Measurements from ENCODE around the gene TNFRSF1B.

The TNFRSF1B gene

GRCh38 chr1:12196641-12197482 lies 30.1 kb downstream of the TNFRSF1B start:
- H3K9me3 ChIP-seq (ENCODE audit: low read depth, low read length) = no peaks in the 10 kb centered on the region
- H3K9ac ChIP-seq (ENCODE audit: insufficient read length) = no peak overlapping the region
- H3K27ac ChIP-seq = no peak overlapping the region
- H3K36me3 ChIP-seq (ENCODE audit: insufficient read depth, low read length) = no peaks in the 10 kb centered on the region
- no peak overlapping the region for H3K4me3 ChIP-seq
- DNase-seq (ENCODE audit: low read depth, low spot score) = no peak
- no peak for TF ChIP-seq FOXP2 (optimal IDR thresholded peaks at IDR 0.05; ENCODE audit: control extremely low read depth, extremely low read length, insufficient read depth)
- no peak for TF ChIP-seq EZH2 (IDR thresholded peaks at IDR 0.05)

GRCh38 chr1:12197483-12197880 lies 30.7 kb downstream of the TNFRSF1B start:
- Histone ChIP-seq H3K36me3 (ENCODE audit: insufficient read depth, low read length) (no peaks in the 10 kb centered on the region), H3K27ac (no peak overlapping the region), H3K4me3 (no peak overlapping the region), H3K9me3 (ENCODE audit: low read depth, low read length) (no peaks in the 10 kb centered on the region), H3K9ac (ENCODE audit: insufficient read length) (no peak overlapping the region)
- TF ChIP-seq FOXP2 (optimal IDR thresholded peaks at IDR 0.05; ENCODE audit: control extremely low read depth, extremely low read length, insufficient read depth) (no peak), EZH2 (IDR thresholded peaks at IDR 0.05) (no peak), POLR2AphosphoS5 (IDR thresholded peaks at IDR 0.05; ENCODE audit: borderline replicate concordance, low read depth, low read length) (no peak)
- DNase-seq (ENCODE audit: low read depth, low spot score) = no peak

- H3K9me3 ChIP-seq (ENCODE audit: low read depth, low read length) = no peaks in the 10 kb centered on the region
- H3K36me3 ChIP-seq (ENCODE audit: insufficient read depth, low read length) = no peaks in the 10 kb centered on the region
- no peak overlapping the region for H3K9ac ChIP-seq (ENCODE audit: insufficient read length)
- no peak overlapping the region for H3K4me3 ChIP-seq
- H3K27ac ChIP-seq = no peak overlapping the region
- no peak for TF ChIP-seq POLR2AphosphoS5 (IDR thresholded peaks at IDR 0.05; ENCODE audit: borderline replicate concordance, low read depth, low read length)
- no peak for TF ChIP-seq FOXP2 (optimal IDR thresholded peaks at IDR 0.05; ENCODE audit: control extremely low read depth, extremely low read length, insufficient read depth)
- no peak for TF ChIP-seq EZH2 (IDR thresholded peaks at IDR 0.05)
- no peak for DNase-seq (ENCODE audit: low read depth, low spot score)
Measured at GRCh38 chr1:12200208-12200607, 33.4 kb downstream of the TNFRSF1B start.

DNA sequence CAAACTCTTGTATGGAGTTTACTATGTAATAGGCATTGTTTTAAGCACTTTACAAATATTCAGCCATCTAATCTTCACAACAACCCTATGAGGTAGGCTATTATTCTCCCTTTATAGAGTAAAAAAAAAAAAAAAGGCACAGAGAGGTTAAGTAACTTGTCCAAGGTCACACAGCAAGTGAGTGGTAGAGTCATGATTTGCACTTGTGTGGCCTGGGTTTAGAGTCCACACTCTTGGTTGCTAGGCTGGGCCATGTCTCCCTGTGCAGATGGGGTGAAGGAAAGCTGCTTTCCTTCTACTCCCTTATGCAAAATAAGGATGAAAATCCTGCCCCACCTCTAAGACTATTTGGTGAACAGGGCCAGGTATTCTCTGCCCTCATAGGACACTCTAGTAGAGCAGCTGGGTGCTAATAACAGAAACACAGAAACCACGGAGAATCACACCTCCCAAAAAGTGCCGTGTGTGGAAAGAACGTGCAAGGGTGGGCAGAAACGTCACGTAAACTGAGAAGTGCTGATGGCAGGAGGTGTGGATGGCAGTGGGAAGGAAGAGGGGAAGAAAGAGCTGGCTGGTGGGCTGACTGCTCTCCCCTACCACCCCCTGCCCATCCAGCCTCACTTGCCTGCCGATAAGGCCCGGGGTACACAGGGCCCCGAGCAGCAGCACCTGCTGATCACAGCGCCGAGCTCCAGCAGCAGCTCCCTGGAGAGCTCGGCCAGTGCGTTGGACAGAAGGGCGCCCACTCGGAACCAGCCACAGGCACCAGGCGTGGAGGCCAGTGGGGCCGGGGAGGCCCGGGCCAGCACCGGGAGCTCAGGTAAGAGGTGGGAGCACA lies 34.8 kb downstream of the TNFRSF1B start:
- TF ChIP-seq EZH2 (IDR thresholded peaks at IDR 0.05) (no peak), POLR2AphosphoS5 (IDR thresholded peaks at IDR 0.05; ENCODE audit: borderline replicate concordance, low read depth, low read length) (no peak), FOXP2 (optimal IDR thresholded peaks at IDR 0.05; ENCODE audit: control extremely low read depth, extremely low read length, insufficient read depth) (no peak)
- no peak overlapping the region for H3K27ac ChIP-seq
- DNase-seq (ENCODE audit: low read depth, low spot score) = no peak
- H3K36me3 ChIP-seq (ENCODE audit: insufficient read depth, low read length) = no peaks in the 10 kb centered on the region
- no peak overlapping the region for H3K9ac ChIP-seq (ENCODE audit: insufficient read length)
- H3K4me3 ChIP-seq = no peak overlapping the region
- H3K9me3 ChIP-seq (ENCODE audit: low read depth, low read length) = no peaks in the 10 kb centered on the region

DNA sequence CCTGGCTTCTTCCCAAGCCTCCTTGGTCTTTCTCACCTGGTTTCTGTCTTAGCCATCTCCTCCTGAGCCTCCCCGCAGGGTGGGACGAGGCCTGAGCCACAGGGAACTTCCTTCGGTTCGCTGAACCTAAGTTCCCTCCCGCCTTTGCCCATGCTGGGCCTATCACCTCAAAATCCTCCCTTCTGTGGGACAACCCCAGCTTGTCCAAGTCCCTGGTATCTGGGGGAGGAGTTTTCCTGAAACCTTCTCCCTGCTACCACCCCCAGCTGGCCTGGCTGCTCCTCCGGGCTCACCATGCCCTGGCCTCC lies 35.4 kb downstream of the TNFRSF1B start:
- Histone ChIP-seq H3K36me3 (ENCODE audit: insufficient read depth, low read length) (no peaks in the 10 kb centered on the region), H3K4me3 (no peak overlapping the region), H3K9me3 (ENCODE audit: low read depth, low read length) (no peaks in the 10 kb centered on the region), H3K9ac (ENCODE audit: insufficient read length) (no peak overlapping the region), H3K27ac (no peak overlapping the region)
- no peak for DNase-seq (ENCODE audit: low read depth, low spot score)
- TF ChIP-seq POLR2AphosphoS5 (IDR thresholded peaks at IDR 0.05; ENCODE audit: borderline replicate concordance, low read depth, low read length) (no peak), EZH2 (IDR thresholded peaks at IDR 0.05) (no peak), FOXP2 (optimal IDR thresholded peaks at IDR 0.05; ENCODE audit: control extremely low read depth, extremely low read length, insufficient read depth) (no peak)

DNA sequence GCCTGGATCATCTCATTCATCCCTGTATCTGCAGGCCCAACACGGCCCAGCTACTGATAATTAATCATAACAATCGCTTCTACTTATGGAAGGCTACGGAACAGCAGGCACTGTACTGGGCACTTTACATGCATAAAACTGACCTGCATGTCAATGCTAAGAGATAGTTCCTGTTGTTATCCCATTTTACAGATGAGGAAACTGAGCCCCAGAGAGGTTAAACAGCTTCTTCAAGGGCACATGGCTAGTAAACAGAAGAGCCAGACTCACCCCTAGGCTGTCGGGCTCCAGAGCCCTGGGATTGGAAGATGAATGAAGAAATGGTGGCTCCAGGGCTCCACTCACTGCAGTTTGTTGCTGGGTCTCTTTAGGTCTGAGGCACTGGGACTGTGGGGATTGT lies 35.8 kb downstream of the TNFRSF1B start:
- H3K36me3 ChIP-seq (ENCODE audit: insufficient read depth, low read length) = no peaks in the 10 kb centered on the region
- no peak overlapping the region for H3K9ac ChIP-seq (ENCODE audit: insufficient read length)
- no peaks in the 10 kb centered on the region for H3K9me3 ChIP-seq (ENCODE audit: low read depth, low read length)
- H3K4me3 ChIP-seq = no peak overlapping the region
- DNase-seq (ENCODE audit: low read depth, low spot score) = no peak
- H3K27ac ChIP-seq = no peak overlapping the region
- TF ChIP-seq POLR2AphosphoS5 (IDR thresholded peaks at IDR 0.05; ENCODE audit: borderline replicate concordance, low read depth, low read length) = no peak

DNA sequence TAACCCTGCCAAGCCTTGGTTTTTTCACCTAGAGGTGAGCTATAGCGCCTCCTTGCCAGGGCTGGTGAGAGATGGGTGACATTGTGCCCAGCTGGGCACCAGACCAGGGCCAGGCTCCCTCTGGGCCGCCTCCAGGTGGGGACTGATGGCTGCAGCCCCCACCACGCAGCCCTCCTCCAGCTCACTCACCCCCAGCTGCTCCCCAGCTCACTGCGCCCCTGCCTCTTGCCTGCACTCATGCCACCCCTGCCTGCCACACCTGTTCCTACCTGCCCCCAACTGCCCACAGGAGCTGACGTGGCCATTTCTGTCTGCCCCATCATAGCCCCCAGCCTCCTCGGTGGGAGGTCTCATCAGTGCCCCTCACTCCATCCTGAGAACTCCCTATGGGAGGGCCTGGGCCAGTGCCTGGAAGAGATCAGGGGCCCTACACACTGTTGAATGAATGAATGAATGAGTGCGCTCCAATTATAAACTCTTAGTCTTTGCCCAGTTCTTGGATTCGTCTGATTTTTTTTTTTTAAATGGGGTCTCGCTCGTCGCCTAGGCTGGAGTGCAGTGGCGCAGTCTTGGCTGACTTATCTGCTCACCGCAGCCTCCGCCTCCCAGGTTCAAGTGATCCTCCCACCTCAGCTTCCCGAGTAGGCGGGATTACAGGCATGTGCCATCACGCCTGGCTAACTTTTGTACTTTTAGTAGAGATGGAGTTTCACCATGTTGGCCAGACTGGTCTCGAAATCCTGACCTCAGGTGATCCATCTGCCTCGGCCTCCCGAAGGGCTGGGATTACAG lies 36.6 kb downstream of the TNFRSF1B start:
- Histone ChIP-seq H3K36me3 (ENCODE audit: insufficient read depth, low read length) (no peaks in the 10 kb centered on the region), H3K27ac (no peak overlapping the region), H3K9ac (ENCODE audit: insufficient read length) (no peak overlapping the region), H3K9me3 (ENCODE audit: low read depth, low read length) (no peaks in the 10 kb centered on the region), H3K4me3 (no peak overlapping the region)
- TF ChIP-seq FOXP2 (optimal IDR thresholded peaks at IDR 0.05; ENCODE audit: control extremely low read depth, extremely low read length, insufficient read depth) (no peak), EZH2 (IDR thresholded peaks at IDR 0.05) (no peak), POLR2AphosphoS5 (IDR thresholded peaks at IDR 0.05; ENCODE audit: borderline replicate concordance, low read depth, low read length) (no peak)
- DNase-seq (ENCODE audit: low read depth, low spot score) = no peak

DNA sequence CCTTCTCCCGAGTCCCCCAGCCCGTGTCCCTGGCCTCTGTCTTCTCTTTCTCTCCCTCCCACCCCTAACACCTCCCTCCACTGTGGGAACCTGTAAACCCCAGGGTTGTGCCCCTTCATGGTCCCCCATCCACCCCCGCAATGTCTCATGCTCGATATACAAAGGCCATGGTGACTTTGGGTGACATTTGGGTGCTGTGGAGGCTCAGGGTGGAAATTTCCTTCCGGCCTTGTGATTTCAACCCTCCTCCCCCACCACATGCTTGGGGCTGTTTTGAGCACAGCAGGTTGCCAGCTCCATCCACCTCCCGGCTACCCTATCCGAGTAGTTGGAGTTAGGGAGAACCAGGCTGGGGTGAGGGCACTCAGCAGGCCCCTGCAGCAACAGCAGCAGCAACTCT lies 37.3 kb downstream of the TNFRSF1B start:
- no peak for DNase-seq (ENCODE audit: low read depth, low spot score)
- Histone ChIP-seq H3K4me3 (no peak overlapping the region), H3K9me3 (ENCODE audit: low read depth, low read length) (no peaks in the 10 kb centered on the region), H3K27ac (no peak overlapping the region), H3K36me3 (ENCODE audit: insufficient read depth, low read length) (no peaks in the 10 kb centered on the region), H3K9ac (ENCODE audit: insufficient read length) (no peak overlapping the region)
- TF ChIP-seq POLR2AphosphoS5 (IDR thresholded peaks at IDR 0.05; ENCODE audit: borderline replicate concordance, low read depth, low read length) = no peak
- TF ChIP-seq EZH2 (IDR thresholded peaks at IDR 0.05) = no peak
- TF ChIP-seq FOXP2 (optimal IDR thresholded peaks at IDR 0.05; ENCODE audit: control extremely low read depth, extremely low read length, insufficient read depth) = no peak
